IMR-90 (cell line): Measurements from ENCODE around the gene ZNF608. TPM values are rescaled to one million over a fixed set of nuclear protein-coding genes. Genes with fewer than 3 reads are reported as not detected.

ENCODE experiments used
- ATAC-seq: fragments of 200-7000 bp; cut with Tn5 transposase; 2 replicates; pipeline ENCODE4 v1.9.1; 2020; ENCODE audit warnings: low read depth, mild to moderate bottlenecking, moderate library complexity
- BruUV-seq: library from RNA; stranded (reverse); fragments of 400-500 nt; replicated peaks from 2 replicates; lab custom pipeline; 2021; lab: Mats Ljungman, UMichigan
- CTCF ChIA-PET: fragments of 300-600 bp; formaldehyde crosslinking; extraction: SDS; loops from one replicate; lab custom pipeline; 2021; ENCODE audit warnings: antibody characterized with exemption; lab: Yijun Ruan, JAX
- POLR2A ChIA-PET: fragments of 300-600 bp; sonication (Branson Sonifier 250); formaldehyde crosslinking; loops from one replicate; lab custom pipeline; 2022; ENCODE audit warnings: antibody characterized with exemption; ENCODE audit not compliant: unreplicated experiment; lab: Charles Lee
- DNase-seq: peaks from one replicate; pipeline ENCODE4 v3.0.0; 2013
- H2AFZ ChIP-seq: replicated peaks from 2 replicates; pipeline ENCODE3; 2013; ENCODE audit warnings: low read length, mild to moderate bottlenecking; ENCODE audit not compliant: poor library complexity
- H2AK5ac ChIP-seq: 2 replicates; pipeline ENCODE4 v1.6.1; 2013; ENCODE audit warnings: low read depth, low read length, inconsistent platforms
- H2AK9ac ChIP-seq: replicated peaks from 2 replicates; pipeline ENCODE3; 2013; ENCODE audit warnings: mild to moderate bottlenecking, low read depth, low read length, moderate library complexity; ENCODE audit not compliant: poor library complexity
- H2BK120ac ChIP-seq: 2 replicates; pipeline ENCODE4 v1.6.1; 2013; ENCODE audit warnings: low read depth, low read length, inconsistent platforms
- H2BK15ac ChIP-seq: 3 replicates; pipeline ENCODE4 v1.6.1; 2013; ENCODE audit warnings: low read depth, low read length, inconsistent platforms
- H2BK20ac ChIP-seq: 2 replicates; pipeline ENCODE4 v1.6.1; 2013; ENCODE audit warnings: low read depth, mild to moderate bottlenecking, inconsistent platforms, low read length, moderate library complexity
- H2BK5ac ChIP-seq: 2 replicates; pipeline ENCODE4 v1.6.1; 2013; ENCODE audit warnings: mild to moderate bottlenecking, low read depth, low read length, inconsistent platforms; ENCODE audit not compliant: poor library complexity, severe bottlenecking
- H3K14ac ChIP-seq: replicated peaks from 2 replicates; pipeline ENCODE4 v1.6.1; 2013; ENCODE audit warnings: low read depth, low read length, inconsistent platforms
- H3K18ac ChIP-seq: 2 replicates; pipeline ENCODE4 v1.6.1; 2013; ENCODE audit warnings: low read depth, low read length, control low read depth
- H3K23ac ChIP-seq: 2 replicates; pipeline ENCODE4 v1.6.1; 2013; ENCODE audit warnings: low read depth, low read length, inconsistent platforms
- H3K27ac ChIP-seq: 2 replicates; pipeline ENCODE4 v1.5.1; 2013; ENCODE audit warnings: mild to moderate bottlenecking, control low read depth, low read length; ENCODE audit not compliant: insufficient read depth
- H3K27me3 ChIP-seq: 2 replicates; pipeline ENCODE4 v1.6.1; 2013; ENCODE audit warnings: low read length; ENCODE audit not compliant: control insufficient read depth, insufficient read depth
- H3K36me3 ChIP-seq: 2 replicates; pipeline ENCODE4 v1.6.1; 2013; ENCODE audit warnings: low read length, mixed read lengths; ENCODE audit not compliant: control insufficient read depth, insufficient read depth
- H3K4ac ChIP-seq: 2 replicates; pipeline ENCODE4 v1.6.1; 2013; ENCODE audit warnings: low read depth, low read length, inconsistent platforms
- H3K4me1 ChIP-seq: 2 replicates; pipeline ENCODE4 v1.6.1; 2013; ENCODE audit warnings: low read length, mixed read lengths; ENCODE audit not compliant: control insufficient read depth, insufficient read depth
- H3K4me2 ChIP-seq: 2 replicates; pipeline ENCODE4 v1.6.1; 2013; ENCODE audit warnings: low read depth, mild to moderate bottlenecking, control low read depth, low read length, moderate library complexity
- H3K4me3 ChIP-seq: 2 replicates; pipeline ENCODE4 v1.5.1; 2013; ENCODE audit warnings: low read depth, mild to moderate bottlenecking, control low read depth, low read length, moderate library complexity; ENCODE audit not compliant: insufficient read depth
- H3K56ac ChIP-seq: 2 replicates; pipeline ENCODE4 v1.6.1; 2013; ENCODE audit warnings: low read length, inconsistent platforms; ENCODE audit not compliant: insufficient read depth; ENCODE audit errors: extremely low read depth
- H3K79me1 ChIP-seq, 2 experiments: 2 replicates each; pipeline ENCODE4 v1.6.1; 2013; ENCODE audit warnings: low read length in 2 of 2, inconsistent platforms in 1 of 2, low read depth in 1 of 2
- H3K9ac ChIP-seq: 2 replicates; pipeline ENCODE4 v1.6.1; 2013; ENCODE audit warnings: low read depth, low read length, control low read depth
- H3K9me1 ChIP-seq: 2 replicates; pipeline ENCODE4 v1.6.1; 2013; ENCODE audit warnings: low read length, inconsistent platforms; ENCODE audit not compliant: insufficient read depth
- H3K9me3 ChIP-seq: 2 replicates; pipeline ENCODE4 v1.6.1; 2013; ENCODE audit warnings: low read length; ENCODE audit not compliant: control insufficient read depth, insufficient read depth
- H4K20me1 ChIP-seq: 2 replicates; pipeline ENCODE4 v1.6.1; 2013; ENCODE audit warnings: low read length, inconsistent platforms; ENCODE audit not compliant: insufficient read depth
- H4K5ac ChIP-seq: 2 replicates; pipeline ENCODE4 v1.6.1; 2013; ENCODE audit warnings: mild to moderate bottlenecking, low read depth, low read length, control low read depth
- H4K8ac ChIP-seq, 2 experiments: 2 replicates each; pipeline ENCODE4 v1.6.1; 2013; ENCODE audit warnings: low read depth in 2 of 2, low read length in 2 of 2, control low read depth in 1 of 2, inconsistent platforms in 1 of 2
- H4K91ac ChIP-seq: 2 replicates; pipeline ENCODE4 v1.6.1; 2013; ENCODE audit warnings: low read depth, low read length, inconsistent platforms; ENCODE audit not compliant: insufficient read depth
- CHD1 ChIP-seq: IDR thresholded peaks from 2 replicates; pipeline ENCODE4 v1.6.1; 2012; ENCODE audit warnings: low read depth, low read length, improper control_type of control experiment
- POLR2A ChIP-seq: IDR thresholded peaks from 2 replicates; pipeline ENCODE4 v1.6.1; 2012; ENCODE audit warnings: mild to moderate bottlenecking, low read depth, low read length
- RAD21 ChIP-seq: IDR thresholded peaks from 2 replicates; pipeline ENCODE4 v1.6.1; 2012; ENCODE audit warnings: low read length, improper control_type of control experiment
- RCOR1 ChIP-seq: IDR thresholded peaks from 2 replicates; pipeline ENCODE4 v1.6.1; 2012; ENCODE audit warnings: mild to moderate bottlenecking, low read length, improper control_type of control experiment; ENCODE audit not compliant: insufficient replicate concordance
- WGBS, 2 experiments: methylation state at CpG; one replicate each; pipeline versions ENCODE4 v1.1.5 to v1.1.7; 2013; ENCODE audit warnings: missing lambda C conversion rate in 2 of 2; ENCODE audit not compliant: insufficient read length in 1 of 2; ENCODE audit errors: extremely low coverage in 2 of 2; 5-methylcytosine and 5-hydroxymethylcytosine counted together
- dilution Hi-C: fragments of 300-500 bp; cut with HindIII; formaldehyde crosslinking; loops from one replicate; pipeline ENCODE4 v1.14.3; 2018; ENCODE audit warnings: low sequenced_read_pairs; ENCODE audit not compliant: unreplicated experiment
- in situ Hi-C: fragments of 300-500 bp; cut with MboI; formaldehyde crosslinking; loops from 3 replicates; pipeline ENCODE4 v1.14.3; 2019; ENCODE audit warnings: low sequenced_read_pairs, inconsistent platforms, mixed read lengths
- intact Hi-C: fragments of 100-400 bp; cut with micrococcal nuclease; formaldehyde crosslinking; loops from 2 replicates; pipeline ENCODE4 v1.10.0; 2022
- polyA plus RNA-seq, 3 experiments: library from polyadenylated mRNA; depleted of rRNA; stranded (reverse); fragments of >200 nt; gene quantifications; 2 replicates each; pipeline ENCODE4 v1.2.3, GENCODE V29; 2012; ENCODE audit warnings: low replicate concordance in 1 of 3
- total RNA-seq: library from RNA; depleted of rRNA; stranded (reverse); fragments of >200 nt; gene quantifications from 2 replicates; pipeline ENCODE4 v1.2.3, GENCODE V29; 2012
- TF ChIP-seq, protein P1 (sequence below): fragments of 150-350 bp; IDR thresholded peaks from 2 replicates; pipeline ENCODE4 v1.6.1; 2016; ENCODE audit warnings: low read depth, mild to moderate bottlenecking, low read length, moderate library complexity, borderline replicate concordance

Gene ZNF608
- total and polyA plus RNA-seq, 2 of the 4 experiments (the other 2 are of a cell fraction) = 9.8 to 15.1 TPM

DNA sequence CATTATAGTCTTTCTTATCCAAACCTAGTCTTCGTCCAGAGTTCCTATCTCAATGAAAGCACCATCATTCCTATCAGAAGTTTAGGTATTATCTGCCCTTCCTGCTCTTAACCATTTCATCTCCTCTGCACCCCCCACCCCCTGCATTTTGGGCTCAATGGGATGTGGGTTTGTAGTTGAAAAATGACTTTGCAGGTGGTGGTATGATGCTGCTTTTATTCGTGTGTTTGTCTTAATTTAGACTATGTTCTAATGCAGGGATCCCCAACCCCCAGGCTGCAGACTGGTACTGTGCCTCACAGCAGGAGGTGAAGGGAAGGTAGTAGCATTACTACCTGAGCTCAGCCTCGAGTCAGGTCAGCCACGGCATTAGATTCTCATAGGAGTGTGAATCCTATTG is 49.4 kb upstream of the ZNF608 start:
- WGBS, 2 experiments = no CpG with 5 or more reads among the region's 4 CpGs
- no peak overlapping the region for H2BK20ac ChIP-seq

More for the DNA sequence above, 49.4 kb upstream of the ZNF608 start:
- H3K23ac ChIP-seq = no peak overlapping the region
- peaks cover 2% of the 10 kb centered on the region; the same call in 1 of the 2 replicates for H3K27me3 ChIP-seq
- no peak overlapping the region for H3K56ac ChIP-seq
- no peak overlapping the region for H4K8ac ChIP-seq
- TF ChIP-seq RAD21 (no peak), CHD1 (no peak), POLR2A (no peak), RCOR1 (no peak)
- TF ChIP-seq, protein P1, sequence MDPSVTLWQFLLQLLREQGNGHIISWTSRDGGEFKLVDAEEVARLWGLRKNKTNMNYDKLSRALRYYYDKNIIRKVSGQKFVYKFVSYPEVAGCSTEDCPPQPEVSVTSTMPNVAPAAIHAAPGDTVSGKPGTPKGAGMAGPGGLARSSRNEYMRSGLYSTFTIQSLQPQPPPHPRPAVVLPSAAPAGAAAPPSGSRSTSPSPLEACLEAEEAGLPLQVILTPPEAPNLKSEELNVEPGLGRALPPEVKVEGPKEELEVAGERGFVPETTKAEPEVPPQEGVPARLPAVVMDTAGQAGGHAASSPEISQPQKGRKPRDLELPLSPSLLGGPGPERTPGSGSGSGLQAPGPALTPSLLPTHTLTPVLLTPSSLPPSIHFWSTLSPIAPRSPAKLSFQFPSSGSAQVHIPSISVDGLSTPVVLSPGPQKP = no peak
- no peak overlapping the region for H2BK5ac ChIP-seq
- no peak overlapping the region for H3K27ac ChIP-seq
- no peak overlapping the region for H4K5ac ChIP-seq
- H3K9me1 ChIP-seq = no peaks in the 10 kb centered on the region
- no peak overlapping the region for H2AK5ac ChIP-seq
- H3K18ac ChIP-seq = no peak overlapping the region
- BruUV-seq = no TSS peak
- no peaks in the 10 kb centered on the region for H3K36me3 ChIP-seq
- no peak overlapping the region for H3K9ac ChIP-seq
- H3K9me3 ChIP-seq = no peaks in the 10 kb centered on the region
- H3K4ac ChIP-seq = no peak overlapping the region
- no peak overlapping the region for H2BK15ac ChIP-seq
- H3K4me1 ChIP-seq = peaks cover 2% of the 10 kb centered on the region
- no peak overlapping the region for H3K14ac ChIP-seq
- ChIA-PET CTCF (no interaction called here), POLR2A (no interaction called here)
- in situ Hi-C loops = no loop called here
- dilution Hi-C loops = no loop called here
- H2AK9ac ChIP-seq = no peak overlapping the region
- H3K4me3 ChIP-seq = no peak overlapping the region
- no peak overlapping the region for H2BK120ac ChIP-seq
- H3K4me2 ChIP-seq = no peak overlapping the region
- no peak for DNase-seq
- no peak for ATAC-seq
- intact Hi-C loops = no loop called here
- no peak overlapping the region for H4K91ac ChIP-seq
- H2AFZ ChIP-seq = no peak overlapping the region
- no peaks in the 10 kb centered on the region for H4K20me1 ChIP-seq
- H3K79me1 ChIP-seq = no peaks in the 10 kb centered on the region
